KOPT-K1 (cell line): Measurements from ENCODE around the gene TMEM37.

ENCODE experiments used
- H3K27ac ChIP-seq: fragments of 200-600 bp; sonication (generic); 2 replicates; pipeline ENCODE4 v1.5.1; 2016; ENCODE audit warnings: antibody characterized with exemption, mild to moderate bottlenecking, low read depth, low read length; ENCODE audit not compliant: poor library complexity, severe bottlenecking
- H3K36me3 ChIP-seq: fragments of 200-600 bp; sonication (generic); 2 replicates; pipeline ENCODE4 v1.5.1; 2017; ENCODE audit warnings: antibody characterized with exemption, mild to moderate bottlenecking, low read length, moderate library complexity; ENCODE audit not compliant: insufficient read depth
- H3K9me3 ChIP-seq: fragments of 200-600 bp; sonication (generic); 2 replicates; pipeline ENCODE4 v1.5.1; 2017; ENCODE audit warnings: antibody characterized with exemption, low read length, mild to moderate bottlenecking; ENCODE audit not compliant: insufficient read depth, poor library complexity, severe bottlenecking

The TMEM37 gene

GRCh38 chr2:119408221-119408619, 23.4 kb upstream of the TMEM37 start:
- Histone ChIP-seq H3K27ac (no peak overlapping the region), H3K36me3 (no peaks in the 10 kb centered on the region), H3K9me3 (no peaks in the 10 kb centered on the region)

- Histone ChIP-seq H3K36me3 (no peaks in the 10 kb centered on the region), H3K9me3 (no peaks in the 10 kb centered on the region), H3K27ac (no peak overlapping the region)
Measured at GRCh38 chr2:119409506-119409905, 22.1 kb upstream of the TMEM37 start.

- Histone ChIP-seq H3K9me3 (no peaks in the 10 kb centered on the region), H3K27ac (no peak overlapping the region), H3K36me3 (no peaks in the 10 kb centered on the region)
Measured at GRCh38 chr2:119414894-119415293, 16.8 kb upstream of the TMEM37 start.

DNA sequence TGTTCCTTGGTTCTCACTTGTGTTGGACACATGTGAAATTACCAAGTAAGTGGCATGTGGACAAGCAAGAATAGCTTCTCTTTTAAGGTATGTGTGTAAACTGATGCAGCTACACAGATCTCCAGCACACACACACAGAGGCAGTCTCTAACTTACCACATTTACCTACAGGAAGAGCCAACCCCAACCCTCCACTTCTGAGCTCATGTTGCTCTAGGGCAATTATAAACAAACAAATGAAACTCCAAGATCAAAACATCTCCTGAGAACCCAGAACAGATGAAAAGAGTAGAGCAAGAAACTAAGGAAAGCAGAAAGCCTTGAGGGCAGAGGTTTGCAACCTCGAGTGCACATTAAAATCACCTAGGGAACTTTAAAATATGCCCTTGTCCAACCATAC, 16.0 kb upstream of the TMEM37 start:
- Histone ChIP-seq H3K27ac (no peak overlapping the region), H3K36me3 (no peaks in the 10 kb centered on the region), H3K9me3 (peaks cover under 1% of the 10 kb centered on the region)

- H3K36me3 ChIP-seq = no peaks in the 10 kb centered on the region
- H3K27ac ChIP-seq = no peak overlapping the region
- peaks cover 8% of the 10 kb centered on the region for H3K9me3 ChIP-seq
Measured at GRCh38 chr2:119416299-119416923, 15.2 kb upstream of the TMEM37 start.

DNA sequence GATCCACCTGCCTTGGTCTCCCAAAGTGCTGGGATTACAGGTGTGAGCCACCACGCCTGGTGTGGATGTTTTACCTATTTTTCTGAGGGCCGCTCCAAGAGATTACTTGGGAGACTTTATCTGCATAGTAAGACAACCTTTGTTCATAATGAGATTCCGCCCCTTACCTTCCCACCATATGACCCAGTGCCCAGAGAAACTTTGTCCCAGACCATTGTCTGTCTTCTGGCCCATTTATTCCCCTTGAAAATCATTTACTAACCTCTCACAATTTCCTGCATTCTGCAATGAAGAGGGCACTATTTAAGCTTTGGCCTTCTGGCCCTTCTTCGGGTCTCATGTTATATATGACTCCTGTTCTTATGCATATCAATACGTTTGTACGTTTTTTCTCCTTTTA, 13.7 kb upstream of the TMEM37 start:
- Histone ChIP-seq H3K27ac (no peak overlapping the region), H3K36me3 (no peaks in the 10 kb centered on the region), H3K9me3 (peaks cover 19% of the 10 kb centered on the region)

- no peak overlapping the region for H3K27ac ChIP-seq
- no peaks in the 10 kb centered on the region for H3K36me3 ChIP-seq
Measured at GRCh38 chr2:119419065-119419464, 12.6 kb upstream of the TMEM37 start.

DNA sequence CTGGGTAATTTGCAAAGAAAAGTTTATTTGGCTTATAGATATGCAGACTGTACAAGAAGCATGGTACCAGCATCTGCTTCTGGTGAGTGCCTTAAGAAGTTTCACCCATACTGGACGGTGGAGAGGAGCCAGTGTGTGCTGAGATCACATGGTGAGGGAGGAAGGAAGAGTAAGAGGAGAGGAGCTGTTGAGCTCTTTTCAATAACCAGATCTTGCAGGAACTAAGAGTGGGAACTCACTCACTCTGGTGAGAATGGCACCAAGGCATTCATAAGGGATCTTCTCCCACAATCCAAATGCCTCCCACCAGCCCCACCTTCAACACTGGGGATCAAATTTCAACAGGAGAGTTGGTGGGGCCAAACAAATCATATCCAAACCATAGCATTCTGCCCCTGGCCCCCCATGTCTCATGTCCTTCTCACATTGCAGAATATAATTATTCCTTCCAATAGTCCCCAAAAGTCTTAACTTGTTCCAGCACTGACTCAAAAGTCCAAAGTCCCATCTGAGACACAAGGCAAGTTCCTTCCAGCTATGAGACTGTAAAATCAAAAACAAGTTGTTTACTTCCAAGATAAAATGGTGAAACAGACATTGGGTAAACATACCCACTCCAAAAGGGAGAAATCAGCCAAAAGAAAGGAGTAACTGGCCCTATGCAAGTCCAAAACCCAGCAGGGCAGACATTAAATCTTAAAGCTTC, 11.7 kb upstream of the TMEM37 start:
- H3K36me3 ChIP-seq = no peaks in the 10 kb centered on the region
- H3K9me3 ChIP-seq = peaks cover 19% of the 10 kb centered on the region
- no peak overlapping the region for H3K27ac ChIP-seq

More at GRCh38 chr2:119419065-119419464, 12.6 kb upstream of the TMEM37 start:
- H3K9me3 ChIP-seq = peaks cover 19% of the 10 kb centered on the region

- no peaks in the 10 kb centered on the region for H3K36me3 ChIP-seq
- peaks cover 19% of the 10 kb centered on the region for H3K9me3 ChIP-seq
- H3K27ac ChIP-seq = no peak overlapping the region
Measured at GRCh38 chr2:119421304-119421703, 10.3 kb upstream of the TMEM37 start.

DNA sequence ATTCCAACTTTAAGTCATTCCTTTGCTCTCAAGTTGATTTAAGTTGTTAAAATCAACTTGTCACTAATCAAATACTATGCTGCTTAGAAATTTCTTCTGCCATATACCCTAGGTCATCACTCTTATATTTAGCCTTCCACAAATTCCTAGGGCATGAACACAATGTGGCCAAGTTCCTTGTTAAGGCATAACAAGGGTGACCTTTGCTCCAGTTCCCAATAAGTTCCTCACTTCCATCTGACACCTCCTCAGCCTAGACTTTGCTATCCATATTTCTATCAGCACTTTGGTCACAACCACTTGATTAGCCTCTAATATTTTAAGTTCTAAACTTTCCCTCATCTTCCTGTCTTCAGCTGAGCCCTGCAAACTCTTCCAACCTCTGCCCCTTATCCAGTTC, 9.9 kb upstream of the TMEM37 start:
- H3K9me3 ChIP-seq = peaks cover 19% of the 10 kb centered on the region
- no peaks in the 10 kb centered on the region for H3K36me3 ChIP-seq
- no peak overlapping the region for H3K27ac ChIP-seq

DNA sequence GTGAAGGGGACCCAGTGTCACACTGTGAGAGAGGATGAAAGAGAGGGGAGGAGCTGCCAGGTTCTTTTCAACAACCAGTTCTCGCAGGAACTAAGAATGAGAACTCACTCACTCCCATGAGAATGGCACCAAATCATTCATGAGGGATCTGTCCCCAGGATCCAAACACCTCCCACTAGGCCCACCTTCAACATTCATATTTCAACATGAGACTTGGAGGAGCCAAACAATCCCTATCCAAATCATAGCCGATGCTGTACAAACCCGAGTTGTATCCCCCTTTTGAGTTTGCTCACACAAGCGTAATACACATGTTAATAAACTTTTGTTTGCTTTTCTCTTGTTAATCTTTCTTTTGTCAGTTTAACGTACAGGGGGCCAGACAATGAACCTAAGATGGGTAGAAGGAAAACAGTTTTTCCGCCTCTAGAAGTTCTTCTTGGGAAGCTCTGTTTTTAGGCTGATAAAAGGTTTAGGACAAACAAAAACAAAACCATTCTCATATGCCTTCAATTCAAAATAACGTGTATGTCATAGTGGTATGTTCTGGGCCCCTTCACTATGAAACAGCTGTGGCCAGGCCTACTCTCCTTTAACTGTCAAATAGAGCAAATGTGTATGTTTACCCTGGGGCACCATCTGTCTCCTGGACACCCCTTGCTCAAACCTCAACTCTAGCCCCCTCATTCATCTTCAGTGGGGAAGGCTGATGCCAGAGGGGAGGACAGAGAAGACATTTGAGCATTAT, 9.1 kb upstream of the TMEM37 start:
- H3K36me3 ChIP-seq = no peaks in the 10 kb centered on the region
- peaks cover 19% of the 10 kb centered on the region for H3K9me3 ChIP-seq
- no peak overlapping the region for H3K27ac ChIP-seq

- H3K27ac ChIP-seq = no peak overlapping the region
- no peaks in the 10 kb centered on the region for H3K36me3 ChIP-seq
- peaks cover 19% of the 10 kb centered on the region for H3K9me3 ChIP-seq
Measured at GRCh38 chr2:119423108-119423444, 8.6 kb upstream of the TMEM37 start.

DNA sequence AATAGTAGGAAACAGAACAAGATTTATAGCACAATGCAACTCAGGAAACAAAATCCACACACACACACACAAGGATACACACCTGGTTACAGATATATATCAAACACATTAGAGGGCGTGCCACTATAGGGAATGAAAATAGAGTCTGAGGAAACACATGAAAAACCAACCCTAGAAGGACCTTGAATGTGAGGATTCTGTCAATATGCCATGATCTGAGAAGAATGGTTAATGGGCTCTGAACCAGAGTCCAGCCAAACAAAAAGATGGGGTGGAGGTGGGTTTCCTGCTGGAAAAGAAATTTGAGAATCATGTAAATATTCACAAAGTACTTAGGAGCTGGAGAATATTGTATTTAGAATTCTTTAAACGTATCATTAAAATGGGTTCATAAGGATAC, 7.8 kb upstream of the TMEM37 start:
- peaks cover 19% of the 10 kb centered on the region for H3K9me3 ChIP-seq
- no peaks in the 10 kb centered on the region for H3K36me3 ChIP-seq
- no peak overlapping the region for H3K27ac ChIP-seq

- Histone ChIP-seq H3K27ac (no peak overlapping the region), H3K9me3 (peaks cover 19% of the 10 kb centered on the region), H3K36me3 (no peaks in the 10 kb centered on the region)
Measured at GRCh38 chr2:119424284-119425118, 7.2 kb upstream of the TMEM37 start.

- H3K9me3 ChIP-seq = peaks cover 19% of the 10 kb centered on the region
Measured at GRCh38 chr2:119425119-119425405, 6.6 kb upstream of the TMEM37 start.

More at GRCh38 chr2:119425119-119425405, 6.6 kb upstream of the TMEM37 start:
- Histone ChIP-seq H3K36me3 (no peaks in the 10 kb centered on the region), H3K27ac (no peak overlapping the region)
